Calu3 (cell line): Measurements from ENCODE around the gene DNAJA2. TPM values are rescaled to one million over a fixed set of nuclear protein-coding genes. Genes with fewer than 3 reads are reported as not detected.

Experiments
- BruUV-seq: library from RNA; stranded (reverse); fragments of 400-500 nt; replicated peaks from 2 replicates; lab custom pipeline; 2021; lab: Mats Ljungman, UMichigan
- CTCF ChIA-PET: fragments of 300-600 bp; sonication (Branson Sonifier 250); formaldehyde crosslinking; loops from one replicate; lab custom pipeline; 2022; ENCODE audit warnings: antibody characterized with exemption; lab: Charles Lee
- DNase-seq: peaks from one replicate; pipeline ENCODE4 v3.0.0; 2022
- H3K27ac Mint-ChIP-seq: one replicate; pipeline ENCODE4 v1.8.0; 2022; ENCODE audit warnings: mixed read lengths; ENCODE audit not compliant: unreplicated experiment
- H3K27me3 Mint-ChIP-seq: one replicate; pipeline ENCODE4 v1.8.0; 2022; ENCODE audit warnings: mixed read lengths; ENCODE audit not compliant: unreplicated experiment
- H3K36me3 Mint-ChIP-seq: one replicate; pipeline ENCODE4 v1.8.0; 2022; ENCODE audit warnings: mild to moderate bottlenecking, moderate library complexity, mixed read lengths; ENCODE audit not compliant: insufficient read depth, unreplicated experiment
- H3K4me1 Mint-ChIP-seq: one replicate; pipeline ENCODE4 v1.8.0; 2022; ENCODE audit warnings: mild to moderate bottlenecking, low read depth, mixed read lengths; ENCODE audit not compliant: unreplicated experiment
- H3K4me3 Mint-ChIP-seq: one replicate; pipeline ENCODE4 v1.8.0; 2022; ENCODE audit warnings: mild to moderate bottlenecking, low read depth, moderate library complexity, mixed read lengths; ENCODE audit not compliant: unreplicated experiment
- H3K9me3 Mint-ChIP-seq: one replicate; pipeline ENCODE4 v1.8.0; 2022; ENCODE audit warnings: low read depth, mixed read lengths; ENCODE audit not compliant: unreplicated experiment
- intact Hi-C: fragments of 100-400 bp; cut with micrococcal nuclease; formaldehyde crosslinking; loops from one replicate; pipeline ENCODE4 v1.10.0; 2022; ENCODE audit not compliant: unreplicated experiment
- total RNA-seq: library from RNA; stranded (reverse); gene quantifications from 2 replicates; pipeline ENCODE4 v1.2.3, GENCODE V29; 2022
- TF ChIP-seq, protein P1 (sequence below): fragments of 200-600 bp; IDR thresholded peaks from one replicate; pipeline ENCODE4 v1.8.0; 2022; ENCODE audit warnings: antibody characterized with exemption; ENCODE audit not compliant: unreplicated experiment

Gene DNAJA2
- total RNA-seq, 1 experiment from 2014 or later, result 76.8 TPM

DNA sequence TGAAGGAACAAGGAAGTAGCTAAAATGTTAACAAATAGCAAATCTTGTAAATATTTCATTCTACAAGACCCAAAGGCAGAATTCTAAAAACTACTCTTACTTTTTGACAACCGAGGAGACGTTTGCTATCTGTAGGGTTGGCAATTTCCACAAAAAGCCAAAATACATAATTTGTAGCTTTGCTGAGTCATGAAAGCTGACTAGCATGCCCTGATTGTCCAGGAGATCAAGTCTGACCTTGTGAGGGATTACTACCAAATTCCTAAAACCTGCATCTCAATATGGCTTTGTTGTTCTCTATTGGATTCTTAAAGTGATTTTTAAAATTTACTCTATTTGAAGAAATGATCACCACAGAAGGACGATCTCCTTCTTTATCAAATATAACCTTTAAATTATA is 10.8 kb downstream of the DNAJA2 start:
- BruUV-seq, result no TSS peak
- Mint-ChIP-seq H3K36me3 (peaks cover 77% of the 10 kb centered on the region), H3K27ac (no peak overlapping the region)

DNA sequence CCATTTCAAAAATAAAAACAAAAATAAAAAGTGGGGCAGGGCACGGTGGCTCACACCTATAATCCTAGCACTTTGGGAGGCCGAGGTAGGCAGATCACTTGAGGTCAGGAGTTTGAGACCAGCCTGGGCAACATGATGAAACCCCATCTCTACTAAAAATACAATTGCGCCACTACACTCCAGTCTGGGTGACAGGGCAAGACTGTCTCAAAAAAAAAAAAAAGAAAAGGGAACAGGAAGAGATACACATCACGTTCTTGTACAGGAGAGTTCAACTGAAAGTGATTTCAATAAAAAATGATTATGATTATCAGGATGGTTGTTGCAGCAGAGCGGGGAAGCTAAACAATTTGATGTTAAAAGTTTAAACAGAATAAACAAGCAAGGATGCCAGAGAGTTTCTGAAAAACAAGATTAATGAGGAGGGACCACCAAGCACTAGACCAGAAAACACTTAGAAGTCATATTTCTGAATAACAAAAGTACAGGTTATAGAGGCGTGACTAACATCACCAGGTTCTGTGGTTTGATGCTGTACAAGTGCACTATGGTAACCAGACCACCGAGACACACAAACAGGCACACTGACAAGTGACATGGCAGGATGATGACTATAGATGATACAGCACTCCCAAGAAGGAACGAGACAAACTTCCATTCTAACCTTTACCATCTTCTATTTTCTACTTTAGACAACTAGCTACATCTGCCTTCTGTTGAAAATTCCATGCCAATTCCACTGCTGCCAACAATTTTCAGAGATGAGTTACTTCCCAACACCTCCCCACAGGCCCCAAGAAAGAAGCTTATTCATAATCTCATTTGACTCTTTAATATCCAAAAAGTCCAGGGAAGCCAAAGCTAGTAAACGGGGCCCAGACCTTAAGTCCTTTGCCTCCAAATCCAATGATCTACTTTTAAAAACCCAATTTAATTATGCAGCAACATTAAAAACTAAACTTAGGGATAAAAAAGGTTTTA is 11.8 kb downstream of the DNAJA2 start:
- no peak overlapping the region for H3K27ac Mint-ChIP-seq
- CTCF ChIA-PET, result interaction anchor here (0.7 kb wide), 1 partner anchor 562 kb away, joined by 6 read pairs; no protein-coding TSS in a partner anchor
- H3K36me3 Mint-ChIP-seq, result peaks cover 77% of the 10 kb centered on the region
- H3K9me3 Mint-ChIP-seq, result no peaks in the 10 kb centered on the region
- H3K27me3 Mint-ChIP-seq, result no peaks in the 10 kb centered on the region
- TF ChIP-seq, protein P1, sequence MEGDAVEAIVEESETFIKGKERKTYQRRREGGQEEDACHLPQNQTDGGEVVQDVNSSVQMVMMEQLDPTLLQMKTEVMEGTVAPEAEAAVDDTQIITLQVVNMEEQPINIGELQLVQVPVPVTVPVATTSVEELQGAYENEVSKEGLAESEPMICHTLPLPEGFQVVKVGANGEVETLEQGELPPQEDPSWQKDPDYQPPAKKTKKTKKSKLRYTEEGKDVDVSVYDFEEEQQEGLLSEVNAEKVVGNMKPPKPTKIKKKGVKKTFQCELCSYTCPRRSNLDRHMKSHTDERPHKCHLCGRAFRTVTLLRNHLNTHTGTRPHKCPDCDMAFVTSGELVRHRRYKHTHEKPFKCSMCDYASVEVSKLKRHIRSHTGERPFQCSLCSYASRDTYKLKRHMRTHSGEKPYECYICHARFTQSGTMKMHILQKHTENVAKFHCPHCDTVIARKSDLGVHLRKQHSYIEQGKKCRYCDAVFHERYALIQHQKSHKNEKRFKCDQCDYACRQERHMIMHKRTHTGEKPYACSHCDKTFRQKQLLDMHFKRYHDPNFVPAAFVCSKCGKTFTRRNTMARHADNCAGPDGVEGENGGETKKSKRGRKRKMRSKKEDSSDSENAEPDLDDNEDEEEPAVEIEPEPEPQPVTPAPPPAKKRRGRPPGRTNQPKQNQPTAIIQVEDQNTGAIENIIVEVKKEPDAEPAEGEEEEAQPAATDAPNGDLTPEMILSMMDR, result no peak
- BruUV-seq, result no TSS peak
- H3K4me3 Mint-ChIP-seq, result no peak overlapping the region
- DNase-seq, result no peak
- intact Hi-C loops, result no loop called here
- no peaks in the 10 kb centered on the region for H3K4me1 Mint-ChIP-seq

More for the DNA sequence above, 10.8 kb downstream of the DNAJA2 start:
- H3K27me3 Mint-ChIP-seq, result no peaks in the 10 kb centered on the region
- TF ChIP-seq, protein P1, result no peak
- H3K9me3 Mint-ChIP-seq, result no peaks in the 10 kb centered on the region
- no peaks in the 10 kb centered on the region for H3K4me1 Mint-ChIP-seq
- no peak overlapping the region for H3K4me3 Mint-ChIP-seq
- DNase-seq, result no peak
- CTCF ChIA-PET, result interaction anchor here (0.6 kb wide), 1 partner anchor 482 kb away, joined by 6 read pairs; no protein-coding TSS in a partner anchor
- intact Hi-C loops, result no loop called here

DNA sequence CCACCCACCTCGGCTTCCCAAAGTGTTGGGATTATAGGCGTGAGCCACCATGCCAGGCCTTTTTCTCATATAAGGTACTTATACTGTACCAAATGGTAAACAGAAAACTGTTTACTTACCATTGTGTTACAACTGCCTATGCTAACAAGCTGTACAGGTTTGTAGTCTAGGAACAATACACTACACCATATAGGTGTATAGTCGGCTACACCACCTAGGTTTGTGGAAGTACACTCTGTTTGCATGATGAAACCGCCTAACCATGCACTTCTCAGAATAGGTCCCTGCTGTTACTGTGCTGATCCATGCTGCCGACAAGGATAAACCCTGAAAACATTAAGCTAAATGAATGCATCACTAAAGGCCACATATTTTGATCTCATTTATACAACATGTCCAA is 18.9 kb downstream of the DNAJA2 start:
- Mint-ChIP-seq H3K27me3 (no peaks in the 10 kb centered on the region), H3K4me1 (no peaks in the 10 kb centered on the region), H3K36me3 (peaks cover 39% of the 10 kb centered on the region), H3K4me3 (no peak overlapping the region), H3K27ac (no peak overlapping the region), H3K9me3 (no peaks in the 10 kb centered on the region)
- DNase-seq, result no peak
- TF ChIP-seq, protein P1, result no peak
- no TSS peak for BruUV-seq
- CTCF ChIA-PET, result no interaction called here
- intact Hi-C loops, result no loop called here

DNA sequence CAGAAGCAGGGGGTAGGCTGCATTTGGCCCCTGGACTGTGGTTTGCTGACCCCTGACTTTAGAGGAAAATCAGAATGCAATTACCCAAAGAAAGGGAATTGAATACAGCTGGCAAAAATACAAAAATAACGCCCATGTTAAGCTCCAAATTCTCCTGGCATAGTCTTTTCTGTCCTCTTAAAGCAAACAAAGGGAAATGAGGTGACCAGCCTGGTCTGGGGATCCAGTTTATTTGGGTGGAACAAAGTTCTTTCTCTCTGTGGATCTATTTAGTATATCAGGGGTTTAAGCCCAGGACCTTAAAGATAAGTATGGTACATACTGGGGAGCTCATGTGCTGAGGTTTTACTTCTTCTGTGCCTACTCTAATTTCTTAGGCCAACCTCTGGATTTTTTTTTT is 23.5 kb downstream of the DNAJA2 start:
- CTCF ChIA-PET, result no interaction called here

More for the DNA sequence above, 23.5 kb downstream of the DNAJA2 start:
- no peak overlapping the region for H3K27ac Mint-ChIP-seq
- no peak overlapping the region for H3K4me3 Mint-ChIP-seq
- no peaks in the 10 kb centered on the region for H3K4me1 Mint-ChIP-seq
- intact Hi-C loops, result no loop called here
- no peaks in the 10 kb centered on the region for H3K27me3 Mint-ChIP-seq
- no peak for DNase-seq
- no TSS peak for BruUV-seq
- peaks cover 5% of the 10 kb centered on the region for H3K36me3 Mint-ChIP-seq
- TF ChIP-seq, protein P1, result no peak
- H3K9me3 Mint-ChIP-seq, result no peaks in the 10 kb centered on the region
